AG10803 (cell line): ENCODE data around the gene MED12L.

Experiments
- DNase-seq: peaks from one replicate; pipeline ENCODE4 v3.0.0; 2010; ENCODE audit warnings: low read depth
- H3K4me3 ChIP-seq: 2 replicates; pipeline ENCODE4 v1.5.1; 2011; ENCODE audit warnings: mild to moderate bottlenecking, low read length, control low read depth
- CTCF ChIP-seq: conservative IDR thresholded peaks from 2 replicates; pipeline ENCODE4 v1.5.1; 2011; ENCODE audit warnings: mild to moderate bottlenecking, low read length, control low read depth, inconsistent platforms

Gene MED12L

DNA sequence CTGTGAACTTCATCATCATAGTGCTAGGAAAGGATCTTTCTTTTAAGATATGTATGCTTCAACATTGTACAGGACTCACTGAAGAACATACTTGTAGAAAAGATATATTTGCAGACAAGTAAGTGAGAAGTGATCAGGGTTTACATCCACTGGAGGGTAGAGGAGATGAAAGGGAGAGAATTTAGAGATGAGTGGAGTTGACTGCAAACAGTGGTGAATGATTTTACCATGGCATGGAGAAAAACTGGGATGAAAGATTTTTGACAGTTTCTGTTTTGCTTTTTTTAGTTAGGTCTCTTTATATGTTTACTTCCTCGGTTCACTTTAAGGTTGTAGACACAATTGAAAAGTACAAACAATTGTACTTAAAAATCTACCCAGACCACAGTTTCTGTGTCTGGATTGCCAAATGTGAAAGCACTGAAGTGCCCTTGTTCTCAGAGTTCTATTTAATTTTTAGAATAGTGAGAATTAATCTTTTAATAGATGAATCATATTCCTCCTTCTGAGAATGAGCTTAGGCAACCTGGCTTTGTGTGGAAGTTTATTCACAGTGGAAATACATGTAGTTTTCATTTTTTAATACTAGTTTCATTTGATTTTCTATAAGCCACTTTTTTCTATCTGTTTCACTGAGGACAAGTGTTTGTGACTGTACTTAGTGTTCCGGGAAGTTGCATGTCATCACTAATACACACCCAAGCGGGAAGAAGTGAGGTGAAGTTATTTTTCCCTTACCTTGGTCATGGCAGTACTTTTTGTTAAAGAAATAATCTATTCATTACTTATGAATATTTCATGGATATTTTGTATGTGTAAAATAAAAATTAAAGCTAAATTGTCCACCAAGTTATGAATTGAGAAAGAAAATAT is 119.3 kb downstream of the MED12L start:
- TF ChIP-seq CTCF = no peak
- H3K4me3 ChIP-seq = no peak overlapping the region
- no peak for DNase-seq

DNA sequence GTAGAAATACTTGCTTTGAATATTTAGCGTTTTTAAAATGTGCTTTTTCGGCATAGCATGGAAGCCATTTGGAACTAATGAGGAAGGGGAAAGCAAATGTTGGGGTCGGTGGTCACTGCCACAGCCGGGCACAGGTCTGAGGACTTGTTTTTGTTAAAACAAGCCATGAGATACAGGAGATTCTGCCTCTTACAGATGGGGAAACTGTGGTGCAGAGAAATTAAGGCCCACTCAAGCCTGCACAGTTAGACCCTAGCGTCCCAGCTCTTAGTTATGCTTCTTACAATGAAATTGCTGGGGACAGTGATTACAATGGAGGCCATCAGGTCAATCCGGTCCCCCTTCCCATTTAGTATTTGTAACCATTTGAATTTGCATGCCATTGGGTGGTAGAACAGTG is 120.0 kb downstream of the MED12L start:
- TF ChIP-seq CTCF = no peak
- no peak overlapping the region for H3K4me3 ChIP-seq
- DNase-seq = no peak

GRCh38 chr3:151206201-151206600 is 120.7 kb downstream of the MED12L start:
- no peak for DNase-seq
- no peak for TF ChIP-seq CTCF
- no peak overlapping the region for H3K4me3 ChIP-seq

DNA sequence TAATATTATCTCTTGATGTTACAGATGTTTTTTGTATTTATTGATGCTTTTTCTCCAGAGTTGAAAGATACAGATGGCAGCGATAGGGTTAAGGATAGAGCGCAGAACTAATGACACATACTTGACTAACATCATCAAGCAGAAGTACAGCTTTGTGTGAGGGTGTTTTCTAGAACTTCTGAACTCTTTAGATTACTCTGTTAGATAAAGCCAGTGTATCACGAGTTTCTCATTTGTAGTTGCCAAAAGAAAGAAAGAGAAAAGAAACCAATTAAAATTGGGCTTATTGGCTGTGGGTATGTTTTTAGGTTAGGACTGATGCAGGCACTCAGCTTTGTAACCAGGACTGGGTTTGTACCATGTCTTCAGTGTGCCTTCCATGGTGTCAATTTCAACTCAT is 124.2 kb downstream of the MED12L start:
- no peak overlapping the region for H3K4me3 ChIP-seq
- DNase-seq = no peak
- TF ChIP-seq CTCF = no peak

DNA sequence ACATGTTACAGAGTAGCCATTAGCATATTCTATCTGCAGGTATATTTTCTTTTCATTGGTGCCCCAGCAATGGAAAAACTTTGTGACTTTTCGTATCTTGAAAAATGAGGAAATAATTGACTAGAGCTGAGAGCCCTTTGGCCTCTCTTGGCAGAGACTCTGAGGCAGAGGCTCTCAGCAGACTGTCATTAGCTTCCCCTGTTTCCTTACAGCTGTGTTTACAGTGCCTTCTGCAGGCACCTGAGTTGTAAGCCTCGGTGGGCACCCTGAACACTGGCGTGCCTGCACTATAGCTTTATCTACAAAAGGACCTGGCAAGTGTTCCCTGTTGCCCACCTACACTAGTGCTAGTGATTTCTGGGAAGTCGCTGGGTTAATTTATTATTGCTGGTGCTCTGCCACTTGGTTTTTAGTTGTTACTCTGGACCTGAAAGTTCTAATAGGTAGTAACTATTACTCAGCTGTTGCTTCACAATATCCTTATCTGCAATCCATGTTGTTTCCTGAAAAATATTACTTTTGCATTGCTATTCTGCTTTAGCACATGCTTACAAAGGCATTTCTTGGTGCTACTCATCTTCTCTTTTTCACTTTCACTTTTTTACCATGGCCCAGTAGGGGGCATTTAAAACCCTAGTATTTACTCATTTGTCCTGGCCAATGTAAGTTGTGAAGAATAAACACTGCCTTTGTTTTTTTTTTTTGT is 125.4 kb downstream of the MED12L start:
- DNase-seq = no peak
- no peak overlapping the region for H3K4me3 ChIP-seq
- no peak for TF ChIP-seq CTCF

DNA sequence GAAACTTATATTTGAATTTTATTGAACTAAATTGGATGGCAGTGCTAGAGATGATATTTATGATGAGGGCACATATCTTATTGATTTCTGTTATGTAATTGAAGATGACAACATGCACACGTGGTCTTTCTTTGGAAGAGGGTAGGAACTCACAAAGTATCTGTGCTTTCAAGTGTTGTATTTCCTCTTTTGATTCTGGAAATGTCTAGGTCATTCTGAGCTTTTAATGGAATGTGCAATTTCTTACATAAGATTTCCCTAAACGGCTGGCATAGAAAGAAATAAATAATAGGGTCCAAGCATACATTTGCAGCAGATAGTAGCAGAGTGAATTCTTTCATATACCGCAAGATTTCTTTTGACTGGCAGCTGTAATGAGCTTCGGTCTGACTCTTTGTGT is 127.7 kb downstream of the MED12L start:
- no peak for TF ChIP-seq CTCF
- H3K4me3 ChIP-seq = no peak overlapping the region
- DNase-seq = no peak

DNA sequence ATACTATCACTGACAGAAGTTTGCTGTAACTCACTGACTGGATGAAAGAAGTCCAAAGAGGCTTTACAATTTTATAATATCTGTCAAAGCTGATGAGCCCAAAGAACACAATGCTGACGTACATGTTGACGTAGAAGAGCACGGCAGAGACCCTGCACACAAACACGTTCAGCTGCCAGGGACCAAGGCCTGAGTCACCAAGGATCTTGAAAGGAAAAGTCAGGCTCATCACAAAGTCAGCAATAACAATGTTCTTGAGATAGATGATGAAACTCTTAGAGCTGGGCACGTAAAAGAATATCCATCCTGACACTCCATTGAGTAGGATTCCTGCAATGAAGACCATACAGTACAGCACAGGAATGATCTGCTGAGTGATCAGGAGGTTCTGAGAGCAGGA is 128.4 kb downstream of the MED12L start:
- no peak overlapping the region for H3K4me3 ChIP-seq
- DNase-seq = no peak
- TF ChIP-seq CTCF = no peak
